Brain microvascular endothelial cell (primary cell): ENCODE measurements around the gene NUDT3.
"Not testable (repeated sequence)": the region's sequence is repeated elsewhere in the genome, so short reads cannot be mapped to it uniquely, and the experiment has no call there.

Experiments
- DNase-seq: peaks from one replicate; pipeline ENCODE4 v3.0.0-alpha.2; 2020
- H3K27ac ChIP-seq: fragments of 250-450 bp; sonication (Bioruptor Pico); 2 replicates; pipeline ENCODE4 v1.5.1; 2020; ENCODE audit warnings: mild to moderate bottlenecking, moderate library complexity
- H3K27me3 ChIP-seq: fragments of 250-450 bp; sonication (Bioruptor Pico); replicated peaks from 2 replicates; pipeline ENCODE4 v1.5.1; 2020; ENCODE audit warnings: mild to moderate bottlenecking
- H3K36me3 ChIP-seq: fragments of 250-450 bp; sonication (Bioruptor Pico); replicated peaks from 2 replicates; pipeline ENCODE4 v1.5.1; 2020; ENCODE audit warnings: mild to moderate bottlenecking
- H3K4me3 ChIP-seq: 2 replicates; pipeline ENCODE4 v1.5.1; 2011; ENCODE audit warnings: low read depth, mild to moderate bottlenecking, control low read depth, low read length, moderate library complexity
- CTCF ChIP-seq: IDR thresholded peaks from 2 replicates; pipeline ENCODE4 v1.5.1; 2011; ENCODE audit warnings: low read depth, mild to moderate bottlenecking, moderate library complexity, low read length, control low read depth, inconsistent platforms; ENCODE audit errors: missing control alignments
- in situ Hi-C: cut with HindIII; loops from 2 replicates; pipeline ENCODE4 v1.10.0; 2017; ENCODE audit warnings: low sequenced_read_pairs, low pct_ligation_motif_present

NUDT3 gene

GRCh38 chr6:34333858-34334257 is 58.6 kb downstream of the NUDT3 start:
- Histone ChIP-seq H3K4me3 (no peak overlapping the region), H3K27ac (no peak overlapping the region), H3K27me3 (no peaks in the 10 kb centered on the region), H3K36me3 (no peaks in the 10 kb centered on the region)
- TF ChIP-seq CTCF = no peak
- in situ Hi-C loops = no loop called here
- no peak for DNase-seq

- H3K27ac ChIP-seq = no peak overlapping the region
Observed at GRCh38 chr6:34332251-34333198, 59.9 kb downstream of the NUDT3 start.

GRCh38 chr6:34331371-34332050 is 61.0 kb downstream of the NUDT3 start:
- no peak for TF ChIP-seq CTCF
- H3K27ac ChIP-seq = no peak overlapping the region
- no peaks in the 10 kb centered on the region for H3K27me3 ChIP-seq
- H3K4me3 ChIP-seq = no peak overlapping the region
- DNase-seq = peak; percentile 14
- in situ Hi-C loops = no loop called here
- H3K36me3 ChIP-seq = no peaks in the 10 kb centered on the region

More at GRCh38 chr6:34332251-34333198, 59.9 kb downstream of the NUDT3 start:
- no peaks in the 10 kb centered on the region for H3K36me3 ChIP-seq
- H3K4me3 ChIP-seq = no peak overlapping the region
- TF ChIP-seq CTCF = no peak
- in situ Hi-C loops = no loop called here
- H3K27me3 ChIP-seq = no peaks in the 10 kb centered on the region
- DNase-seq = no peak

GRCh38 chr6:34329814-34330213 is 62.7 kb downstream of the NUDT3 start:
- H3K27ac ChIP-seq, in situ Hi-C loops, H3K27me3 ChIP-seq, DNase-seq, H3K4me3 ChIP-seq, H3K36me3 ChIP-seq: not testable (repeated sequence)

GRCh38 chr6:34328969-34329368 is 63.5 kb downstream of the NUDT3 start:
- no peak for DNase-seq
- no peak overlapping the region for H3K4me3 ChIP-seq
- no peaks in the 10 kb centered on the region for H3K27me3 ChIP-seq
- no peak overlapping the region for H3K27ac ChIP-seq
- no peaks in the 10 kb centered on the region for H3K36me3 ChIP-seq
- in situ Hi-C loops = no loop called here
- no peak for TF ChIP-seq CTCF

- DNase-seq, H3K36me3 ChIP-seq, H3K27me3 ChIP-seq, H3K4me3 ChIP-seq, in situ Hi-C loops, H3K27ac ChIP-seq: not testable (repeated sequence)
Observed at GRCh38 chr6:34327313-34328205, 64.9 kb downstream of the NUDT3 start.
